Fibroblast of pulmonary artery (primary cell): Measurements from ENCODE around the gene ACTN2.
"Not testable (repeated sequence)": the region's sequence is repeated elsewhere in the genome, so short reads cannot be mapped to it uniquely, and the experiment has no call there.

Experiments
- DNase-seq: peaks from one replicate; pipeline ENCODE4 v3.0.0-alpha.2; 2010; ENCODE audit warnings: low read depth
- H3K4me3 ChIP-seq: replicated peaks from 2 replicates; pipeline ENCODE4 v1.5.1; 2011; ENCODE audit warnings: low read depth, mild to moderate bottlenecking, control low read depth, low read length, moderate library complexity
- CTCF ChIP-seq: IDR thresholded peaks from 2 replicates; pipeline ENCODE4 v1.5.1; 2011; ENCODE audit warnings: mild to moderate bottlenecking, control low read depth, low read length, inconsistent platforms; ENCODE audit errors: missing control alignments

ACTN2 gene

GRCh38 chr1:236657398-236657797, 28.9 kb upstream of the ACTN2 start:
- TF ChIP-seq CTCF = no peak
- no peak for DNase-seq
- no peak overlapping the region for H3K4me3 ChIP-seq

GRCh38 chr1:236659792-236660587, 26.3 kb upstream of the ACTN2 start:
- no peak for DNase-seq
- no peak for TF ChIP-seq CTCF
- no peak overlapping the region for H3K4me3 ChIP-seq

DNA sequence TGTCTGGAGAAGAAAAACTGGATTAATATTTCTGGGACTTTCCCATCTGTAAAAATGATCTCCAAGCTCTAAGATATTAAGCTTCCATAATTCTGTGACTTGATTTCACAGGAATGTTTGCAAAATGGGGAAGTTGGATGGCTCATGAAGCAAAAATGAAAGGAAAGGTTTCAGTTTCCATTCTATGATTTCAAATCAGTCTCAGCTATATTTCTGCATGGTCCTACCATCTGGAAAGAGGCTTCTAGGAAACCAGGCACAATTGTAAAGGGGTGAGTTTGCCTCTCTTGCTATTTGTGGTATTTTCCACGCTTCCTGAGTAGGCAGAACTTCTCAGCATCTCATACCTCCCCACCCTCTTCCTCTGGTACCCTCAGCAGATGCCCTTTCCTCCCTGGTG, 22.4 kb upstream of the ACTN2 start:
- TF ChIP-seq CTCF = no peak
- DNase-seq = no peak
- no peak overlapping the region for H3K4me3 ChIP-seq

- not testable (repeated sequence) for DNase-seq, H3K4me3 ChIP-seq
Observed at GRCh38 chr1:236668909-236669308, 17.4 kb upstream of the ACTN2 start.

DNA sequence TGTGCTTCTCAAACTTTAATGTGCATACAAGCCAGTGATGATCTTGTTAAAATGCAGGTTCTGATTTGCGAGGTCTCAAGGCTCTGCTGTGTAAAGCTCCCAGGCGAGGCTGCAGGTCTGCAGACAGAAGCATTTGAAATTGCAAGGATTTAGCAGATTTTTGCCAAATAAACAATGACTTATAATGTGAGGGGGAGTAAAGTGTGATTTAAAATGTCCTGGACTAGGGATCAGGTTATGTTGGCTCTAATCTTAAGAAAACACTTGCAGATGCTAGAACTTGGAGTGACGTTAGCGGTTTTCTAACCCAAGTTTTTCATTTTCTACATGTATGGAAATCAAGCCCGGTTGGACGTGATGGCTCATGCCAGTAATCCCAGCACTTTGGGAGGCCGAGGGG, 16.2 kb upstream of the ACTN2 start:
- no peak overlapping the region for H3K4me3 ChIP-seq
- TF ChIP-seq CTCF = no peak
- no peak for DNase-seq

DNA sequence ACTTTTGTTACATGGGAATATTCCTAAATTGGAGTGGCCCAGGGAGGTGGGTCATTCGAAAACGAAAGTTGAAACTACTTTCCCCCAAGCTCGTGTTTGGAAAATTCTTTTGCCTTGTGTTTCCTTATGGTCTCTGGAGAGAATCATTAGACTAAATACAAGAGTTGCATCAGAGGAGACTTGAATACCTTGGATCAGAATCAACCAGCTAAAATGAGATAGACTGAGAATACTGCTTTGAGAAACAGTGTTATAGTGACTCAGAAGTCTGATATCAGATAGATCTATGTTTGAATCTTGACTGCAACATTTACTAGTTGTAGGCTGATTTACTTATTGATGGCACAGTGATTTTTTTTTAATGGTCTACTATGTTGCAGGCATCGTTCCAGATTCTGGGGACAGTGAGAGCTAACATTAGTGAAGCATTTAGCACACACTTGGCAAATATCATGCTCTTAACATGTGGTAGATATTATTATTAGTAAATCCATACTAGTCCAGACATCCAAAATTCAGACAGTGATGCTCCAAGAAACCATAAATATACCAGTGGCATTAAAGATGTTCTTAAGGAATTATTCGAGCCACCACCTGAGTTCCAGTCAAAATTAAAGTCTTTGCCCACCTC, 12.9 kb upstream of the ACTN2 start:
- TF ChIP-seq CTCF = no peak
- H3K4me3 ChIP-seq = peak overlapping the region; percentile 37
- DNase-seq = peak; percentile 61

DNA sequence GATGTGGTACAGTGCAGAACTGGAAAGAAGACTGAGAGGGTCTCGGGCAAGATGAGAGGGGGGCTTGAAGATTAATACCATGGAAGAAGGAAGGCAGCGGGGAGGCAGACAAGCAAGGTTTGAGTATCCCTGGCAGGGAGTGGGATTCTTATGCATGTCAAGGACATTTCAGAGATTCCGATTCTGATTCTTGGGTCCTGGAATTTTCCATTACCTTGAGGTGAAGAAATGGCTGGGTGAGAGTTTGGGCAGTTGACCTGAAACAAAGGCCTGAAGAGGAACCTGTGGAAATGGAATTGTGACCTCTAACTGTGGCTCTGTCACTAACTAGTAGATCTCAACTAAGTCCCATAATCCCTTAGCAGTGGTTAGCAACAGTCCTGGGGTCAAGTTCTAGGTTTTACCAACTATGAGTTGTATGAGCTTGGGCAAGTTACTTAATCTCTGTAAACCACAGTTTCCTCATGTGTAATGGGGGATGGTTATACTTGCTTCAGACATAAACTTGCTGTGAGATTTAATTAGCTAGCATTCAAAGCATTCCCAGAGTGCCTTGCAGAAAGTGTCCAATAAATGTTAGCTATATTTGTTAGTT, 8.6 kb upstream of the ACTN2 start:
- peak; percentile 24 for DNase-seq
- no peak overlapping the region for H3K4me3 ChIP-seq
- TF ChIP-seq CTCF = no peak
